PC-9 (cell line): ENCODE data around the gene NDUFS1. TPM values are rescaled to one million over a fixed set of nuclear protein-coding genes. Genes with fewer than 3 reads are reported as not detected.
"Not testable (repeated sequence)": the region's sequence is repeated elsewhere in the genome, so short reads cannot be mapped to it uniquely, and the experiment has no call there.

ENCODE experiments used
- BruUV-seq: library from RNA; stranded (reverse); fragments of 400-500 nt; replicated peaks from 2 replicates; lab custom pipeline; 2021; lab: Mats Ljungman, UMichigan
- CTCF ChIA-PET: fragments of 300-600 bp; sonication (Branson Sonifier 250); formaldehyde crosslinking; loops from one replicate; lab custom pipeline; 2022; ENCODE audit warnings: antibody characterized with exemption; lab: Charles Lee
- POLR2A ChIA-PET: fragments of 300-600 bp; sonication (Branson Sonifier 250); formaldehyde crosslinking; loops from one replicate; lab custom pipeline; 2022; ENCODE audit warnings: antibody characterized with exemption; ENCODE audit not compliant: unreplicated experiment; lab: Charles Lee
- DNase-seq, 2 experiments: peaks; one replicate each; pipeline versions ENCODE4 v3.0.0 to v3.0.0-alpha.2; 2015 to 2022; ENCODE audit warnings: mixed read lengths in 1 of 2
- H2AFZ ChIP-seq: fragments of 200-600 bp; sonication (generic); 2 replicates; pipeline ENCODE4 v1.8.1; 2017; ENCODE audit warnings: antibody characterized with exemption
- H3F3A ChIP-seq: fragments of 200-600 bp; sonication (generic); 2 replicates; pipeline ENCODE4 v1.8.1; 2017; ENCODE audit warnings: antibody characterized with exemption, mild to moderate bottlenecking, low read depth; ENCODE audit not compliant: insufficient read depth
- H3K27ac ChIP-seq: fragments of 200-600 bp; sonication (generic); 2 replicates; pipeline ENCODE4 v1.6.1; 2016; ENCODE audit warnings: mixed run types
- H3K27me3 ChIP-seq: fragments of 200-600 bp; sonication (generic); 2 replicates; pipeline ENCODE4 v1.6.1; 2016; ENCODE audit warnings: low read depth, mixed run types; ENCODE audit not compliant: insufficient read depth
- H3K36me3 ChIP-seq: fragments of 200-600 bp; sonication (generic); 2 replicates; pipeline ENCODE4 v1.6.1; 2016; ENCODE audit warnings: low read depth, mixed run types
- H3K4me1 ChIP-seq: fragments of 200-600 bp; sonication (generic); replicated peaks from 2 replicates; pipeline ENCODE4 v1.6.1; 2016; ENCODE audit warnings: mixed run types; ENCODE audit not compliant: insufficient read depth
- H3K4me2 ChIP-seq: fragments of 200-600 bp; sonication (generic); 2 replicates; pipeline ENCODE4 v1.6.1; 2017; ENCODE audit warnings: mixed run types
- H3K4me3 ChIP-seq: fragments of 200-600 bp; sonication (generic); 2 replicates; pipeline ENCODE4 v1.6.1; 2016; ENCODE audit warnings: mixed run types
- H3K79me2 ChIP-seq: fragments of 200-600 bp; sonication (generic); 2 replicates; pipeline ENCODE4 v1.6.1; 2017; ENCODE audit warnings: low read depth, mixed run types
- H3K9me2 ChIP-seq: fragments of 200-600 bp; sonication (generic); 2 replicates; pipeline ENCODE4 v1.8.1; 2017; ENCODE audit warnings: mild to moderate bottlenecking; ENCODE audit not compliant: insufficient read depth
- H3K9me3 ChIP-seq: fragments of 200-600 bp; sonication (generic); 2 replicates; pipeline ENCODE4 v1.8.1; 2016; ENCODE audit warnings: low read depth; ENCODE audit not compliant: insufficient read depth
- H4K20me1 ChIP-seq: fragments of 200-600 bp; sonication (generic); 2 replicates; pipeline ENCODE4 v1.8.1; 2017; ENCODE audit not compliant: insufficient read depth
- EZH2 ChIP-seq: fragments of 200-600 bp; sonication (generic); IDR thresholded peaks from 2 replicates; pipeline ENCODE4 v1.8.0; 2017; ENCODE audit warnings: antibody characterized with exemption, low read depth
- intact Hi-C: fragments of 100-400 bp; cut with micrococcal nuclease; formaldehyde crosslinking; loops from one replicate; pipeline ENCODE4 v1.10.0; 2022; ENCODE audit not compliant: unreplicated experiment
- total RNA-seq: library from RNA; stranded (reverse); gene quantifications from 2 replicates; pipeline ENCODE4 v1.2.3, GENCODE V29; 2021
- TF ChIP-seq, protein P1 (sequence below): fragments of 200-600 bp; sonication (generic); conservative IDR thresholded peaks from 2 replicates; pipeline ENCODE4 v1.6.1; 2017; ENCODE audit warnings: mixed run types, antibody characterized with exemption, mild to moderate bottlenecking, moderate library complexity

Gene NDUFS1
- total RNA-seq, 1 experiment from 2014 or later = 68.9 TPM

DNA sequence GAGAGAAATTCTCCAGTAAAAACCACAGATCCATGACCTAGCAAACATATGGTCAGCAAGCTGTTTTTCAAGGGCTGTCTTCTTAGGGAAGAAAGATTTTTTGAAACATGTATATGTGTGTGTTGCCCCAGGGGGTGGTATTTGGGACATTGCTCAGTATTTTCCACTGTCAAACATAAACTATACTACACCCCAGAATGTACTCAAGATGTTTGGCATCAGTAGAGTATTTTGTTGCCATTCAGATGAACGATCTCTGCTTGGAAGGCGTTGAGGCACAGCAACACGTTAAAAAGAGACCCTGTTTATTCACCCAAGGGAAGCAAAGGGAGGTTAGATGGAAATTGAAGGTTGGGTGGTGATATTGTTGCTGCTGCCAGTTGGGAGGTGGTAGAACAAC, 30.4 kb upstream of the NDUFS1 start:
- no peak for DNase-seq
- H3K9me2 ChIP-seq = no peaks in the 10 kb centered on the region
- no peaks in the 10 kb centered on the region for H3K9me3 ChIP-seq
- H3K4me3 ChIP-seq = no peak overlapping the region
- H3K79me2 ChIP-seq = no peaks in the 10 kb centered on the region
- POLR2A ChIA-PET = no interaction called here
- no peak overlapping the region for H2AFZ ChIP-seq
- no peaks in the 10 kb centered on the region for H3F3A ChIP-seq
- H3K27ac ChIP-seq = no peak overlapping the region
- no peaks in the 10 kb centered on the region for H3K4me1 ChIP-seq
- no peaks in the 10 kb centered on the region for H4K20me1 ChIP-seq
- no peak overlapping the region for H3K4me2 ChIP-seq
- intact Hi-C loops = no loop called here
- no TSS peak for BruUV-seq
- no peaks in the 10 kb centered on the region for H3K36me3 ChIP-seq
- no peak for TF ChIP-seq EZH2
- CTCF ChIA-PET = no interaction called here
- no peaks in the 10 kb centered on the region for H3K27me3 ChIP-seq

- H3F3A ChIP-seq, H3K4me2 ChIP-seq, H3K9me3 ChIP-seq, POLR2A ChIA-PET, intact Hi-C loops, H3K9me2 ChIP-seq, H3K4me1 ChIP-seq, H2AFZ ChIP-seq, H3K27ac ChIP-seq, CTCF ChIA-PET, H3K79me2 ChIP-seq, H3K4me3 ChIP-seq, DNase-seq, BruUV-seq, H3K36me3 ChIP-seq, H4K20me1 ChIP-seq, H3K27me3 ChIP-seq: not testable (repeated sequence)
These were observed 22.3 kb upstream of the NDUFS1 start for GRCh38 chr2:206181526-206181925.

DNA sequence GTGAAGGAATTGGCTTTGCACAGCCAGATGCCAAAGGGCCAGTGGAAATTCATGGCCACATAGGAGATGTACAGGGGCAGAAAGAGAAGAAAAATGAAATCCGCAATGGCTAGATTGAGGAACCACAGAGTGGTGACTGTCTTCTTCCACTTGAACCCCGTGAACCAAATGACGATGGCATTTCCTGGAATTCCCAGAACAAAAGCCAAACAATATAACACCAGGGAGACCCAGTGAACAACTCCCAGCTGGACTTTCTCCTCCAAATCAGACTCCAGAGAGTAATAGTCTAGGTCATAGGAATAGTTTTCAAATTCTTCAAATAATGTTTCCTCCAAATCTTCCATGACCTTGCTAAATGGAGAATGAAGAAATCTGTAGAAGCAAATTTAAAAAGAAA, 17.7 kb upstream of the NDUFS1 start:
- POLR2A ChIA-PET = no interaction called here
- intact Hi-C loops = no loop called here
- Histone ChIP-seq H3K9me2 (no peaks in the 10 kb centered on the region), H3K36me3 (no peaks in the 10 kb centered on the region), H3K9me3 (no peaks in the 10 kb centered on the region), H3K4me3 (no peak overlapping the region), H3K4me2 (no peak overlapping the region), H3K79me2 (no peaks in the 10 kb centered on the region), H2AFZ (no peak overlapping the region), H3K27ac (no peak overlapping the region), H3K4me1 (no peaks in the 10 kb centered on the region), H4K20me1 (no peaks in the 10 kb centered on the region), H3F3A (0 out of 2 replicates have a peak, but pooled peaks cover 4% of the 10 kb centered on the region), H3K27me3 (no peaks in the 10 kb centered on the region)
- CTCF ChIA-PET = no interaction called here
- no peak for TF ChIP-seq EZH2
- TF ChIP-seq, protein P1, sequence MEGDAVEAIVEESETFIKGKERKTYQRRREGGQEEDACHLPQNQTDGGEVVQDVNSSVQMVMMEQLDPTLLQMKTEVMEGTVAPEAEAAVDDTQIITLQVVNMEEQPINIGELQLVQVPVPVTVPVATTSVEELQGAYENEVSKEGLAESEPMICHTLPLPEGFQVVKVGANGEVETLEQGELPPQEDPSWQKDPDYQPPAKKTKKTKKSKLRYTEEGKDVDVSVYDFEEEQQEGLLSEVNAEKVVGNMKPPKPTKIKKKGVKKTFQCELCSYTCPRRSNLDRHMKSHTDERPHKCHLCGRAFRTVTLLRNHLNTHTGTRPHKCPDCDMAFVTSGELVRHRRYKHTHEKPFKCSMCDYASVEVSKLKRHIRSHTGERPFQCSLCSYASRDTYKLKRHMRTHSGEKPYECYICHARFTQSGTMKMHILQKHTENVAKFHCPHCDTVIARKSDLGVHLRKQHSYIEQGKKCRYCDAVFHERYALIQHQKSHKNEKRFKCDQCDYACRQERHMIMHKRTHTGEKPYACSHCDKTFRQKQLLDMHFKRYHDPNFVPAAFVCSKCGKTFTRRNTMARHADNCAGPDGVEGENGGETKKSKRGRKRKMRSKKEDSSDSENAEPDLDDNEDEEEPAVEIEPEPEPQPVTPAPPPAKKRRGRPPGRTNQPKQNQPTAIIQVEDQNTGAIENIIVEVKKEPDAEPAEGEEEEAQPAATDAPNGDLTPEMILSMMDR = no peak
- no peak for DNase-seq
- no TSS peak for BruUV-seq

DNA sequence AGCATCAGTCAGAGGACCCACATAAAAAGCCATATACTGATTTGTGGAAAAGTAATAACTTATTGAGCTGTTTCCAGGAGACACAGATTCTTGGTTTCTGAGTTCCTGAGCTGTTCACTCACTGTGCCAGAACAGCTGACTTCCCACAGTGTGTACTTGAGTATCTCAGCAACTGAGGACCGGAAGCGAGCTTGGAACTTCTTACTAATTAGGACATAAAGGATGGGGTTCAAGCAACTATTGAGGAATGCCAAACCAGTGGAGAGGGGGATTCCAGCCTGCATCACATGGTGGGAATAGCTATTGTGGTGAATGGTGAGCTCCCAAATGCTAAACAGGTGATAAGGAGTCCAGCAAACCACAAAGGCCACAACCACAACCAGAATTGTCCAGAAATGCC, 16.9 kb upstream of the NDUFS1 start:
- 0 out of 2 replicates have a peak, but pooled peaks cover 2% of the 10 kb centered on the region for H3F3A ChIP-seq
- CTCF ChIA-PET = no interaction called here
- H3K79me2 ChIP-seq = no peaks in the 10 kb centered on the region
- no peak overlapping the region for H3K4me2 ChIP-seq
- no TSS peak for BruUV-seq
- no peak for DNase-seq
- no peaks in the 10 kb centered on the region for H3K36me3 ChIP-seq
- H3K27ac ChIP-seq = no peak overlapping the region
- H3K4me3 ChIP-seq = no peak overlapping the region
- no peak for TF ChIP-seq EZH2
- TF ChIP-seq, protein P1 = no peak
- intact Hi-C loops = no loop called here
- no peaks in the 10 kb centered on the region for H3K9me2 ChIP-seq
- no peaks in the 10 kb centered on the region for H3K4me1 ChIP-seq
- no peak overlapping the region for H2AFZ ChIP-seq
- no peaks in the 10 kb centered on the region for H3K27me3 ChIP-seq
- H4K20me1 ChIP-seq = no peaks in the 10 kb centered on the region
- no peaks in the 10 kb centered on the region for H3K9me3 ChIP-seq
- POLR2A ChIA-PET = no interaction called here
